Liver (tissue), 9 donors: Measurements from ENCODE around the gene NAT8. TPM values are rescaled to one million over a fixed set of nuclear protein-coding genes. Genes with fewer than 3 reads are reported as not detected.

Experiments
- DNase-seq: peaks from one replicate; pipeline ENCODE4 v3.0.0-alpha.2; 2017; ENCODE audit warnings: low spot score
- H3K27ac ChIP-seq, 2 donors: one replicate each; pipeline ENCODE4 v1.7.0; 2013; ENCODE audit warnings: inconsistent platforms in 2 of 2, low read length in 2 of 2, control low read depth in 1 of 2, low read depth in 1 of 2, mild to moderate bottlenecking in 1 of 2
- H3K27me3 ChIP-seq, 4 donors: one replicate each; pipeline versions ENCODE4 v1.6.1 to v1.7.0; 2013; ENCODE audit warnings: low read length in 3 of 4, inconsistent platforms in 1 of 4, mild to moderate bottlenecking in 1 of 4, moderate library complexity in 1 of 4; ENCODE audit not compliant: control insufficient read depth in 4 of 4, insufficient read depth in 4 of 4
- H3K36me3 ChIP-seq, 4 donors: one replicate each; pipeline versions ENCODE4 v1.6.1 to v1.7.0; 2013; ENCODE audit warnings: low read length in 3 of 4, mild to moderate bottlenecking in 3 of 4, low read depth in 1 of 4, moderate library complexity in 1 of 4; ENCODE audit not compliant: control insufficient read depth in 4 of 4, insufficient read depth in 3 of 4
- H3K4me1 ChIP-seq, 4 donors: one replicate each; pipeline versions ENCODE4 v1.6.1 to v1.7.0; 2013; ENCODE audit warnings: low read length in 3 of 4, mild to moderate bottlenecking in 3 of 4, moderate library complexity in 1 of 4; ENCODE audit not compliant: control insufficient read depth in 4 of 4, insufficient read depth in 4 of 4
- H3K4me3 ChIP-seq, 3 donors: one replicate each; pipeline versions ENCODE4 v1.6.1 to v1.7.0; 2013; ENCODE audit warnings: low read length in 3 of 3, control low read depth in 1 of 3, low read depth in 1 of 3, mild to moderate bottlenecking in 1 of 3
- H3K9ac ChIP-seq, 2 donors: one replicate each; pipeline ENCODE4 v1.7.0; 2013; ENCODE audit warnings: low read length in 2 of 2, mild to moderate bottlenecking in 2 of 2, moderate library complexity in 2 of 2, control low read depth in 1 of 2, low read depth in 1 of 2
- H3K9me3 ChIP-seq, 4 donors: one replicate each; pipeline versions ENCODE4 v1.6.1 to v1.7.0; 2013; ENCODE audit warnings: low read length in 3 of 4; ENCODE audit not compliant: control insufficient read depth in 4 of 4
- FOXA1 ChIP-seq: IDR thresholded peaks from 2 replicates; pipeline ENCODE4 v1.6.1; 2016; ENCODE audit warnings: antibody characterized with exemption
- FOXA2 ChIP-seq: IDR thresholded peaks from 2 replicates; pipeline ENCODE4 v1.6.1; 2016; ENCODE audit warnings: antibody characterized with exemption
- GABPA ChIP-seq, 2 donors: IDR thresholded peaks in 1 of 2; conservative IDR thresholded peaks in 1 of 2; 2 replicates each; pipeline ENCODE4 v1.6.1; 2016; ENCODE audit warnings: antibody characterized with exemption in 2 of 2, mild to moderate bottlenecking in 1 of 2, moderate library complexity in 1 of 2
- HNF4A ChIP-seq, 2 donors: conservative IDR thresholded peaks; 2 replicates each; pipeline ENCODE4 v1.6.1; 2016; ENCODE audit warnings: antibody characterized with exemption in 2 of 2, mild to moderate bottlenecking in 2 of 2
- HNF4G ChIP-seq: IDR thresholded peaks from 2 replicates; pipeline ENCODE4 v1.6.1; 2016; ENCODE audit warnings: antibody characterized with exemption
- JUND ChIP-seq, 2 donors: IDR thresholded peaks; 2 replicates each; pipeline ENCODE4 v1.6.1; 2016; ENCODE audit warnings: antibody characterized with exemption in 2 of 2
- NR2F2 ChIP-seq: IDR thresholded peaks from 2 replicates; pipeline ENCODE4 v1.6.1; 2016; ENCODE audit warnings: antibody characterized with exemption
- RAD21 ChIP-seq, 2 donors: IDR thresholded peaks; 2 replicates each; pipeline ENCODE4 v1.6.1; 2016; ENCODE audit warnings: antibody characterized with exemption in 2 of 2, mild to moderate bottlenecking in 2 of 2
- RXRA ChIP-seq, 2 donors: IDR thresholded peaks; 2 replicates each; pipeline ENCODE4 v1.6.1; 2017 to 2018; ENCODE audit warnings: antibody characterized with exemption in 2 of 2, mild to moderate bottlenecking in 1 of 2
- TAF1 ChIP-seq: conservative IDR thresholded peaks from 2 replicates; pipeline ENCODE4 v1.6.1; 2016; ENCODE audit warnings: antibody characterized with exemption, mild to moderate bottlenecking
- YY1 ChIP-seq: IDR thresholded peaks from 2 replicates; pipeline ENCODE4 v1.6.1; 2016; ENCODE audit warnings: antibody characterized with exemption, mild to moderate bottlenecking
- WGBS: extraction: QIAGEN DNeasy Blood & Tissue Kit; methylation state at CpG from one replicate; pipeline ENCODE4 v1.1.7; 2013; 5-methylcytosine and 5-hydroxymethylcytosine counted together
- polyA plus RNA-seq, 2 donors: library from polyadenylated mRNA; stranded (reverse) in 1 of 2; unstranded in 1 of 2; fragments of 200-250 nt in 1 of 2; fragments of >200 nt in 1 of 2; fragmentation: Nextera tagmentation in 1 of 2; extraction: Ambion mirVana in 1 of 2; gene quantifications; one replicate each; pipeline versions ENCODE4 v1.2.1 to v1.2.3, GENCODE V29; 2013 to 2015
- total RNA-seq, 2 donors: library from RNA; depleted of rRNA; stranded (reverse); fragments of >200 nt; gene quantifications; one replicate each; pipeline ENCODE4 v1.2.3, GENCODE V29; 2014
- TF ChIP-seq, protein P1 (sequence below): fragments of 150-350 bp; IDR thresholded peaks from 2 replicates; pipeline ENCODE4 v1.5.1; 2017; ENCODE audit warnings: improper control_type of control experiment, low read depth, low read length; ENCODE audit not compliant: missing input control
- TF ChIP-seq, protein P2 (sequence below): IDR thresholded peaks from 2 replicates; pipeline ENCODE4 v1.6.1; 2016; ENCODE audit warnings: antibody characterized with exemption
- TF ChIP-seq, protein P3 (sequence below): IDR thresholded peaks from 2 replicates; pipeline ENCODE4 v1.6.1; 2016; ENCODE audit warnings: antibody characterized with exemption
- TF ChIP-seq, protein P4 (sequence below): IDR thresholded peaks from 2 replicates; pipeline ENCODE4 v1.6.1; 2016; ENCODE audit warnings: antibody characterized with exemption, mild to moderate bottlenecking
- TF ChIP-seq, protein P5 (sequence below): IDR thresholded peaks from 2 replicates; pipeline ENCODE4 v1.6.1; 2016; ENCODE audit warnings: antibody characterized with exemption
- donor health status: healthy.
- donor health status: healthy.
- donor health status: healthy.
- donor health status: healthy.
- donor health status: healthy.

NAT8 gene
- total and polyA plus RNA-seq, 4 donors, result 8.3 to 67.5 (median 19.2) TPM

DNA sequence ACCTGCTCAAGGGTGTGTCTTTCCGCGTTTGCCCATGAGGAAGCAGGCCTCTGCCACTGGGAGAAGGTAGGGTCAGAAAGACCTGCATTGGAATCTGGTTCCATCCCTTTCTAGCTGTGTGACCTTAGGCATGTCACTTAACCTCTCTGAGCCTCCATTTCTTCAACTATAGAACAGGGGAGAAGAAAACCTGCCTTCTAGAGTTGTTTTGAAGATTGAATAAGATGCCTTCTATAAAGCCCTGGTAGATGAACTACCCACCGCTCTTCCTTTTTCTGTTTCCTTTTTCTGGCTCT lies 507 bp downstream of the NAT8 start:
- peak overlapping the region; percentile 63 to 92 for H3K9ac ChIP-seq
- H3K36me3 ChIP-seq, result no peaks in the 10 kb centered on the region
- peak overlapping the region; percentile 88 to 91 for H3K27ac ChIP-seq
- WGBS, result 36% methylated on average over 3 of the region's 3 CpGs
- no peak for TF ChIP-seq RAD21 (IDR thresholded peaks at IDR 0.05)
- TF ChIP-seq FOXA1, result no peak
- no peak for TF ChIP-seq HNF4G
- TF ChIP-seq, protein P1, sequence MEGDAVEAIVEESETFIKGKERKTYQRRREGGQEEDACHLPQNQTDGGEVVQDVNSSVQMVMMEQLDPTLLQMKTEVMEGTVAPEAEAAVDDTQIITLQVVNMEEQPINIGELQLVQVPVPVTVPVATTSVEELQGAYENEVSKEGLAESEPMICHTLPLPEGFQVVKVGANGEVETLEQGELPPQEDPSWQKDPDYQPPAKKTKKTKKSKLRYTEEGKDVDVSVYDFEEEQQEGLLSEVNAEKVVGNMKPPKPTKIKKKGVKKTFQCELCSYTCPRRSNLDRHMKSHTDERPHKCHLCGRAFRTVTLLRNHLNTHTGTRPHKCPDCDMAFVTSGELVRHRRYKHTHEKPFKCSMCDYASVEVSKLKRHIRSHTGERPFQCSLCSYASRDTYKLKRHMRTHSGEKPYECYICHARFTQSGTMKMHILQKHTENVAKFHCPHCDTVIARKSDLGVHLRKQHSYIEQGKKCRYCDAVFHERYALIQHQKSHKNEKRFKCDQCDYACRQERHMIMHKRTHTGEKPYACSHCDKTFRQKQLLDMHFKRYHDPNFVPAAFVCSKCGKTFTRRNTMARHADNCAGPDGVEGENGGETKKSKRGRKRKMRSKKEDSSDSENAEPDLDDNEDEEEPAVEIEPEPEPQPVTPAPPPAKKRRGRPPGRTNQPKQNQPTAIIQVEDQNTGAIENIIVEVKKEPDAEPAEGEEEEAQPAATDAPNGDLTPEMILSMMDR, result no peak
- no peak for TF ChIP-seq NR2F2
- TF ChIP-seq, protein P2, sequence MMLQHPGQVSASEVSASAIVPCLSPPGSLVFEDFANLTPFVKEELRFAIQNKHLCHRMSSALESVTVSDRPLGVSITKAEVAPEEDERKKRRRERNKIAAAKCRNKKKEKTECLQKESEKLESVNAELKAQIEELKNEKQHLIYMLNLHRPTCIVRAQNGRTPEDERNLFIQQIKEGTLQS, result no peak
- no peak for TF ChIP-seq TAF1
- TF ChIP-seq JUND (IDR thresholded peaks at IDR 0.05), result no peak
- TF ChIP-seq, protein P3, sequence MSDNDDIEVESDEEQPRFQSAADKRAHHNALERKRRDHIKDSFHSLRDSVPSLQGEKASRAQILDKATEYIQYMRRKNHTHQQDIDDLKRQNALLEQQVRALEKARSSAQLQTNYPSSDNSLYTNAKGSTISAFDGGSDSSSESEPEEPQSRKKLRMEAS, result no peak
- TF ChIP-seq HNF4A (conservative IDR thresholded peaks at IDR 0.05), result no peak
- no peak for TF ChIP-seq YY1
- TF ChIP-seq RXRA (IDR thresholded peaks at IDR 0.05), result no peak
- TF ChIP-seq, protein P4, sequence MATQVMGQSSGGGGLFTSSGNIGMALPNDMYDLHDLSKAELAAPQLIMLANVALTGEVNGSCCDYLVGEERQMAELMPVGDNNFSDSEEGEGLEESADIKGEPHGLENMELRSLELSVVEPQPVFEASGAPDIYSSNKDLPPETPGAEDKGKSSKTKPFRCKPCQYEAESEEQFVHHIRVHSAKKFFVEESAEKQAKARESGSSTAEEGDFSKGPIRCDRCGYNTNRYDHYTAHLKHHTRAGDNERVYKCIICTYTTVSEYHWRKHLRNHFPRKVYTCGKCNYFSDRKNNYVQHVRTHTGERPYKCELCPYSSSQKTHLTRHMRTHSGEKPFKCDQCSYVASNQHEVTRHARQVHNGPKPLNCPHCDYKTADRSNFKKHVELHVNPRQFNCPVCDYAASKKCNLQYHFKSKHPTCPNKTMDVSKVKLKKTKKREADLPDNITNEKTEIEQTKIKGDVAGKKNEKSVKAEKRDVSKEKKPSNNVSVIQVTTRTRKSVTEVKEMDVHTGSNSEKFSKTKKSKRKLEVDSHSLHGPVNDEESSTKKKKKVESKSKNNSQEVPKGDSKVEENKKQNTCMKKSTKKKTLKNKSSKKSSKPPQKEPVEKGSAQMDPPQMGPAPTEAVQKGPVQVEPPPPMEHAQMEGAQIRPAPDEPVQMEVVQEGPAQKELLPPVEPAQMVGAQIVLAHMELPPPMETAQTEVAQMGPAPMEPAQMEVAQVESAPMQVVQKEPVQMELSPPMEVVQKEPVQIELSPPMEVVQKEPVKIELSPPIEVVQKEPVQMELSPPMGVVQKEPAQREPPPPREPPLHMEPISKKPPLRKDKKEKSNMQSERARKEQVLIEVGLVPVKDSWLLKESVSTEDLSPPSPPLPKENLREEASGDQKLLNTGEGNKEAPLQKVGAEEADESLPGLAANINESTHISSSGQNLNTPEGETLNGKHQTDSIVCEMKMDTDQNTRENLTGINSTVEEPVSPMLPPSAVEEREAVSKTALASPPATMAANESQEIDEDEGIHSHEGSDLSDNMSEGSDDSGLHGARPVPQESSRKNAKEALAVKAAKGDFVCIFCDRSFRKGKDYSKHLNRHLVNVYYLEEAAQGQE, result no peak
- TF ChIP-seq, protein P5, sequence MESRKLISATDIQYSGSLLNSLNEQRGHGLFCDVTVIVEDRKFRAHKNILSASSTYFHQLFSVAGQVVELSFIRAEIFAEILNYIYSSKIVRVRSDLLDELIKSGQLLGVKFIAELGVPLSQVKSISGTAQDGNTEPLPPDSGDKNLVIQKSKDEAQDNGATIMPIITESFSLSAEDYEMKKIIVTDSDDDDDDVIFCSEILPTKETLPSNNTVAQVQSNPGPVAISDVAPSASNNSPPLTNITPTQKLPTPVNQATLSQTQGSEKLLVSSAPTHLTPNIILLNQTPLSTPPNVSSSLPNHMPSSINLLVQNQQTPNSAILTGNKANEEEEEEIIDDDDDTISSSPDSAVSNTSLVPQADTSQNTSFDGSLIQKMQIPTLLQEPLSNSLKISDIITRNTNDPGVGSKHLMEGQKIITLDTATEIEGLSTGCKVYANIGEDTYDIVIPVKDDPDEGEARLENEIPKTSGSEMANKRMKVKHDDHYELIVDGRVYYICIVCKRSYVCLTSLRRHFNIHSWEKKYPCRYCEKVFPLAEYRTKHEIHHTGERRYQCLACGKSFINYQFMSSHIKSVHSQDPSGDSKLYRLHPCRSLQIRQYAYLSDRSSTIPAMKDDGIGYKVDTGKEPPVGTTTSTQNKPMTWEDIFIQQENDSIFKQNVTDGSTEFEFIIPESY, result no peak
- no peak for TF ChIP-seq FOXA2
- TF ChIP-seq GABPA (IDR thresholded peaks at IDR 0.05 in 1 of 2, conservative IDR thresholded peaks at IDR 0.05 in 1 of 2), result no peak
- no peaks in the 10 kb centered on the region for H3K9me3 ChIP-seq
- no peaks in the 10 kb centered on the region for H3K27me3 ChIP-seq
- peaks cover 8 to 51% (median 35%) of the 10 kb centered on the region in 4 donors for H3K4me1 ChIP-seq
- peak overlapping the region; percentile 16 to 74 (median 52) for H3K4me3 ChIP-seq
- no peak for DNase-seq
